Right lung (tissue), 5 donors: ENCODE measurements around the gene LAMTOR2. TPM values are rescaled to one million over a fixed set of nuclear protein-coding genes. Genes with fewer than 3 reads are reported as not detected.

Source experiments
- DNase-seq, 2 donors: peaks; one replicate each; pipeline ENCODE4 v3.0.0-alpha.2; 2013
- polyA plus RNA-seq, 5 donors: library from polyadenylated mRNA; unstranded; fragments of 120-200 nt; gene quantifications; one replicate each; pipeline versions ENCODE4 v1.2.1 to v1.2.3, GENCODE V29; 2013; ENCODE audit warnings: inconsistent platforms in 1 of 5, low replicate concordance in 1 of 5; ENCODE audit not compliant: insufficient read length in 5 of 5, insufficient read depth in 1 of 5

The LAMTOR2 gene
- polyA plus RNA-seq, 5 donors, result 38.2 to 54.2 (median 44.5) TPM

- peak; percentile 62 to 70 for DNase-seq
Observed at GRCh38 chr1:156096640-156097391, 42.2 kb downstream of the LAMTOR2 start.

- no peak for DNase-seq
Observed at GRCh38 chr1:156097499-156098178, 43.1 kb downstream of the LAMTOR2 start.

GRCh38 chr1:156098784-156099183 is 44.2 kb downstream of the LAMTOR2 start:
- DNase-seq, result no peak

GRCh38 chr1:156099282-156099681 is 44.7 kb downstream of the LAMTOR2 start:
- DNase-seq, result no peak

GRCh38 chr1:156100205-156100995 is 45.8 kb downstream of the LAMTOR2 start:
- no peak for DNase-seq

DNA sequence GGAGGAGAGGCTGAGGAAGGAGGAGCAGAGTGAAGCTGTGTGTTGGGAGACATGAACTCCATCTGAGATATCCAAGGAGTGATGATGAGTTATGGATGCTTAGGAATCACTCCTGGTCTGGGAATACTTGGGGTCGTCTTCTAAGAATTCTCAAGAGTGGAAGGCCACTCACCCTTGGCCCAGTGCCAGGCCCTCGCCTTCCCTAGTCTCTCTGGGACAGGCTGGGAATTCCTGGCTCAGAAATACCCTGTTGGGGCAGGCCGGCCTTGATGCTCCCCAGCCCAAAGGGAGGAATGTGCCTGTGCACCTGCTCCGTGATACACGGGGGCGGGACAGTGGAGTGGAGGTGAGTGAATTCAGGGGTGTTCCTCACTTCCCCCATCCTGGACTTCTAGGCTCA is 47.3 kb downstream of the LAMTOR2 start:
- DNase-seq, result no peak

GRCh38 chr1:156102633-156103511 is 48.3 kb downstream of the LAMTOR2 start:
- no peak for DNase-seq

GRCh38 chr1:156103521-156103947 is 49.0 kb downstream of the LAMTOR2 start:
- DNase-seq, result no peak

- DNase-seq, result peak; percentile 86 to 91
Observed at GRCh38 chr1:156104065-156104810, 49.7 kb downstream of the LAMTOR2 start.

- DNase-seq, result no peak
Observed at GRCh38 chr1:156104861-156105832, 50.6 kb downstream of the LAMTOR2 start.

DNA sequence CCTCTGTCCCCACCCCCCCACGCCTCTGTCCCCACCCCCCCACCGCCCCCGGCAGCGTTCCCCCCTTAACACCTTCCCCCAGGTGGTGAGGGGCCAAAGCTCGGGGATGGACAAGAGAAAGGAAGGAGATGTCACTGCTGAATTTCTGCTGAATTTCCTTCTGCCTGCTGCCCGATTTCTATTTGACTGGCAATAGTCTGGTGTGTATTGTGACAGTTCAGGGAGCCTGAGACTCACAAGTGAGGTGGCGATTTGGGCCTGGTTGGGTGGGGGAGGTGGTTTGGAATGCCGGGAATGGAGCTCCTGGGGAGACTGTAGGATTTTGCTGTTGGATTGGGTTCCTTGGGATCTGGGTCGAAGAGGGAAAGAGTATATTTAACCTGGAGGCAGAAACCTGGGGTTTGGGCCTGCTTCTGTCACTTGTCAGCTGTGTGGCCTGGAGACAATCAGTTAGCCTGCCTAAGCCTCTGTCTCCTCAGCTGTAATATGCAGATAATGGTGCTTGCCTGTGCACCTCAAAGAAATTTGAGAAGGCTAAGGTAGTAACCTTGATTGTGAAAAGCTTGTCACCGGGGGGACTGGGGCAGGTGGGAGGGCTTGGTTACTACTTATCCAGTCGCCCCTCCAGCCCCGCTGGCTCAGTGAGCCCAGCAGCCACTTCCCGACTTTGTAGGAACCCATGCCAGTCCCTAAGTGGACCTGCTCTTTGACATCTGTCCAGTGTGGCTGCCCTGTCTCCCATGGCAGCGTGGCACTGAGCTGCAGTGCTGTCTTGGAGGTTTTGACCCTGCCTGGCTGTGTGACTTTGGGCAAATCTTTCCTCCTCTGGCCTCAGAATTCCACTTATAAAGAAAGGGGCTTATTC is 52.3 kb downstream of the LAMTOR2 start:
- DNase-seq, result no peak

DNA sequence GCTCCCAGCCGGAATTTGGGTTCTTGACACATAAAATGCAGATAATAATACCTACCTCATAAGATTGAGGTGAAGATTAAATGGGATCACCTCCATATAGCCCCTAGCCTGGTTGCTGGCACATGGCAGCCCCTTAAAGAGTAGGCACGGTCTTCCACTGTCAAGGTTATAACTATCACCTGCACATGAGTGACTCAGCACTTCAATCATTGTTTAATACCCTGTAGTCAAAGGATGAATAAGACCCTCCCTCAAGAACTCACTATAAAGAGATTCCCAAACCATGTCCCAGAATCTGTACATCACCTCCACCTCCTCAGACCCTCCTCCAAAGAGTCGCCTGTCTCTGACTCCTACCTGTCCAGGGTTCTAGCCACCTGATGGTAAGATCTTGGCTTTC is 53.5 kb downstream of the LAMTOR2 start:
- no peak for DNase-seq

Other genes with a start within 250 kb of the LAMTOR2 start
- gene GON4L, start 197.6 kb upstream of the LAMTOR2 start, polyA plus RNA-seq, result 10 to 100 TPM; 47.3 to 64.9 (median 61.8) TPM
- gene SYT11, start 195.2 kb upstream of the LAMTOR2 start, polyA plus RNA-seq, result 10 to 100 TPM in 4 of 5 donors, 1 to 10 TPM in 1; 8.7 to 13.8 (median 13.1) TPM
- 10 to 100 TPM; 40.1 to 53.1 (median 48.8) TPM for gene RIT1, start 143.4 kb upstream of the LAMTOR2 start, polyA plus RNA-seq
- 10 to 100 TPM; 62.3 to 92.7 (median 70.7) TPM for gene KHDC4, start 120.4 kb upstream of the LAMTOR2 start, polyA plus RNA-seq
- gene RXFP4, start 113.1 kb upstream of the LAMTOR2 start, polyA plus RNA-seq, result under 1 TPM in 4 of 5 donors, not detected in 1; 0.09 to 0.34 (median 0.22) TPM
- 100 to 1,000 TPM; 179 to 260 (median 212) TPM for gene ARHGEF2, start 76.2 kb upstream of the LAMTOR2 start, polyA plus RNA-seq
- 100 to 1,000 TPM; 493 to 557 (median 530) TPM for gene SSR2, start 33.8 kb upstream of the LAMTOR2 start, polyA plus RNA-seq
- gene UBQLN4, start 984 bp upstream of the LAMTOR2 start, polyA plus RNA-seq, result 10 to 100 TPM; 57.6 to 71.5 (median 63.0) TPM
- gene RAB25, start 6.4 kb downstream of the LAMTOR2 start, polyA plus RNA-seq, result 10 to 100 TPM; 53.6 to 71.0 (median 66.5) TPM
- gene MEX3A, start 27.7 kb downstream of the LAMTOR2 start, polyA plus RNA-seq, result 10 to 100 TPM; 44.1 to 53.0 (median 48.9) TPM
- gene LMNA, start 59.9 kb downstream of the LAMTOR2 start, polyA plus RNA-seq, result 100 to 1,000 TPM in 1 of 5 donors, 10 to 100 TPM in 4; 71.3 to 128 (median 78.0) TPM
- gene SEMA4A, start 98.8 kb downstream of the LAMTOR2 start, polyA plus RNA-seq, result 10 to 100 TPM; 15.2 to 26.3 (median 24.5) TPM
- 10 to 100 TPM; 15.4 to 19.6 (median 18.1) TPM for gene SLC25A44, start 139.3 kb downstream of the LAMTOR2 start, polyA plus RNA-seq
- gene PMF1, start 158.2 kb downstream of the LAMTOR2 start, polyA plus RNA-seq, result 10 to 100 TPM; 72.7 to 99.8 (median 76.9) TPM
- gene BGLAP, start 187.4 kb downstream of the LAMTOR2 start, polyA plus RNA-seq, result 10 to 100 TPM in 1 of 5 donors, 1 to 10 TPM in 4; 3.4 to 10.4 (median 6.5) TPM
- gene PAQR6, start 193.3 kb downstream of the LAMTOR2 start, polyA plus RNA-seq, result 1 to 10 TPM; 2.4 to 4.0 (median 3.3) TPM
- 10 to 100 TPM; 40.9 to 59.5 (median 52.6) TPM for gene SMG5, start 228.0 kb downstream of the LAMTOR2 start, polyA plus RNA-seq
- gene TMEM79, start 229.5 kb downstream of the LAMTOR2 start, polyA plus RNA-seq, result 10 to 100 TPM in 1 of 5 donors, 1 to 10 TPM in 4; 8.5 to 10.1 (median 8.6) TPM
- 10 to 100 TPM; 35.0 to 42.9 (median 40.2) TPM for gene GLMP, start 240.9 kb downstream of the LAMTOR2 start, polyA plus RNA-seq
- gene VHLL, start 244.5 kb downstream of the LAMTOR2 start, polyA plus RNA-seq, result not detected